BLaER1 treated with 17β-estradiol and CSF1 and Interleukin-3, amounts not matched to agents 10 nM and 100 nM (cell line): ENCODE measurements around the gene ANKS1A.

Experiments used
- H3K27ac ChIP-seq, 11 experiments: shearing (Covaris generic); formaldehyde crosslinking; 2 replicates each; pipeline ENCODE4 v1.8.1; 2022
- H3K27me3 ChIP-seq, 11 experiments: shearing (Covaris generic); formaldehyde crosslinking; 2 replicates each; pipeline ENCODE4 v1.8.1; 2022
- H3K36me3 ChIP-seq, 11 experiments: shearing (Covaris generic); formaldehyde crosslinking; 2 replicates each; pipeline ENCODE4 v1.8.1; 2022
- H3K4me1 ChIP-seq, 10 experiments: shearing (Covaris generic); formaldehyde crosslinking; 2 replicates each; pipeline ENCODE4 v1.8.1; 2022
- H3K4me2 ChIP-seq, 11 experiments: shearing (Covaris generic); formaldehyde crosslinking; 2 replicates each; pipeline ENCODE4 v1.8.1; 2022
- H3K4me3 ChIP-seq, 10 experiments: shearing (Covaris generic); formaldehyde crosslinking; 2 replicates each; pipeline ENCODE4 v1.8.1; 2022
- H3K9ac ChIP-seq, 11 experiments: shearing (Covaris generic); formaldehyde crosslinking; 2 replicates each; pipeline ENCODE4 v1.8.1; 2022
- H3K9me3 ChIP-seq, 11 experiments: shearing (Covaris generic); formaldehyde crosslinking; replicated peaks in 1 of 11; 2 replicates each; pipeline ENCODE4 v1.8.1; 2022
- H4K20me1 ChIP-seq, 11 experiments: shearing (Covaris generic); formaldehyde crosslinking; 2 replicates each; pipeline ENCODE4 v1.8.1; 2022
- Cebpa-rat ChIP-seq, 11 experiments: shearing (Covaris generic); IDR thresholded peaks; 2 replicates each; pipeline ENCODE4 v1.8.1; 2022

The ANKS1A gene

DNA sequence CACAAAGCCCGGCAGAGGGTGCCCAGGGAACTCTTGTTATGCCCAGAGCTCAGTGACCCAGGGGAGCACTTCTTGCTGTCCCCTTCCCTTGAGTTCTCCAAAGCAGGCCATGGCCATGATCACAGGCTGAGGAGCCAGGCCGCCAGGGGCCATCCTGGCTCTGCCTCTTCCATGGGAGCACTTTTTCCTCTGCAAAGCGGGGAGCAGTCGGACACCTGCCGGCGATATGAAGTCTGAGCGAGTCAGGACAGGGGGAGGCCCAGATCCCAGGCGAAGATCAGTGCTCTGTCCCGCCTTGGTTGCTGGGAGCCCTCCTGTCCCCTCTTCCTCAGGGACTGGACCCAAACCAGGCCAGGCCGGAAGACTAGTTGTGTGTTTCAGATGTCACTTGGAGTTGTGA lies 184.2 kb downstream of the ANKS1A start:
- Histone ChIP-seq H3K4me2 (no peak overlapping the region), H4K20me1 (peaks cover 0 to 14% (median 0%) of the 10 kb centered on the region in 11 experiments; a peak in 5 of 22 replicates), H3K4me3 (no peak overlapping the region), H3K9ac (no peak overlapping the region), H3K27me3 (no peaks in the 10 kb centered on the region), H3K27ac (no peak overlapping the region), H3K9me3 (no peaks in the 10 kb centered on the region), H3K36me3 (peaks cover 1 to 95% (median 33%) of the 10 kb centered on the region in 11 experiments; a peak in 20 of 22 replicates), H3K4me1 (peaks cover 0 to 3% (median 0%) of the 10 kb centered on the region in 10 experiments; a peak in 1 of 20 replicates)
- no peak for TF ChIP-seq Cebpa-rat (IDR thresholded peaks at IDR 0.05)

DNA sequence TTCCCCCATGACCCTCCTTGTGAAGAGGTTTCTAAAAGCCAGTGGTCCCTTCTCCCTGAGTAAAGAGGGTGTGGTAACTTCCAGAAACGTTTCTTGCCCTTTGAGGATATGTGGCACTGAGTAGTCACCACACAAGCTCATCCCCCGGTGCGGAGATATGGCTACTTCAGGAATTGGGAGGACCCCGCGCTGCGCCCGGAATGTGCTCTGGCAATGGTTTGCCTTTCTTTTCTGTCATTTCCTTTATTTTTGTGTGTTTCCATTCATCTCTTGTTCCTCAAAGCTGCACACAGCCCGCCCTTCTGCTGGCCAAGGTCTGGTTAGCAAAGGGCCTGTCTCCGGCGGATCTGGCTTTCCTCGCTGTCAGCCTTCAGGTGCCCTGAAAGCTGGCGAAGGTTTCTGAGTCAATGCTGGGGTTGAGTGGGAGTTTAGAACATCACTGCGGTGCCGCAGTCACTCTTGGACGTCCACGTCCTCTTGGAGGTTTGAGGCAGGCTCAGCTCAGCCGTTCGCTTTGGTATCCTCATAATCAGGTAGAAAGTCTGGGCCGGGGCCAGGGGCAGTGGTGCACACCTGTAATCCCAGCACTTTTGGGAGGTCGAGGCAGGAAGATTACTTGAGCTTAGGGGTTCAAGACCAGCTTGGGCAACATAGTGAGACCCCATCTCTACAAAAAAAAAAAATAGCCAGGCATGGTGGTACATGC lies 184.9 kb downstream of the ANKS1A start:
- Histone ChIP-seq H3K27ac (no peak overlapping the region), H3K9ac (no peak overlapping the region), H4K20me1 (peaks cover 0 to 10% (median 0%) of the 10 kb centered on the region in 11 experiments; a peak in 5 of 22 replicates), H3K27me3 (no peaks in the 10 kb centered on the region), H3K4me2 (no peak overlapping the region), H3K9me3 (no peaks in the 10 kb centered on the region), H3K36me3 (peaks cover 7 to 95% (median 40%) of the 10 kb centered on the region in 11 experiments; a peak in 21 of 22 replicates), H3K4me1 (peaks cover 0 to 3% (median 0%) of the 10 kb centered on the region in 10 experiments; a peak in 1 of 20 replicates), H3K4me3 (no peak overlapping the region)
- no peak for TF ChIP-seq Cebpa-rat (IDR thresholded peaks at IDR 0.05)

DNA sequence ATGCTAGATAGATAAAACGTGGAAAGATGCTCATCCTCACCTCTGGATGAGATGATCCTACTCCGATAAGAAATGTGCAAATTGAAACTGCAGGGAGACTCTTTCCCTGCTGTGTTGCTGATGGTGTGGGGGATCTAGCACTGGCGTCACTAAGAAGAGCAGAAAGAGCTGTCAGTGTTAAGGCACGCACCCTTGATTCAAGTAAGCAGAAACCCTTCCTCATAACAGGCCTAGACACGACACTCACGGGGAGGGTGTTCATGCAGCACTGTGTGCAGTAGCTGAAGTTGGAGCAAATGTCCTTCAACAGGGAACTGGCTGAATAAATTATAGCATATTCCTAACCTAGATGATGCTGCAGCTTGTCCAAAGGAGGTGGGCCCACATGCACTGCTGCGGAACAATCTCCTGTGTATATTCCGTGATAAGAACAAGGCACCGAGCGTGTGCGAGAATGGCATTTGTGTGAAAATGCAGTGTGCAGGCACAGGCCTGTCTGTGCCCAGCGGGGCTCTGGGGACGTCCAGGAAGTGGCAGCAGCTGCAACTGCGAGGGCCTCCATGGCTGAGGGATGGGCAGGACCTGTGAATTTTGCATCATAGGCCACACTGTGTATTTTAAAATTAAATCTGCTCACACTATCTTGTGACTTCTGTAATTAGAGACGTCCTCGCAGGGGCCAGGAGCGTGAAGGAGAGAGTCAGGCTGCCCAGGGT lies 188.1 kb downstream of the ANKS1A start:
- peaks cover 0 to 31% (median 3%) of the 10 kb centered on the region in 11 experiments; a peak in 8 of 22 replicates for H4K20me1 ChIP-seq
- no peak for TF ChIP-seq Cebpa-rat (IDR thresholded peaks at IDR 0.05)
- no peaks in the 10 kb centered on the region for H3K27me3 ChIP-seq
- H3K4me2 ChIP-seq = no peak overlapping the region
- peaks cover 11 to 97% (median 50%) of the 10 kb centered on the region in 11 experiments; a peak in 21 of 22 replicates for H3K36me3 ChIP-seq
- H3K9ac ChIP-seq = no peak overlapping the region
- no peak overlapping the region for H3K27ac ChIP-seq
- peaks cover 16 to 25% (median 19%) of the 10 kb centered on the region in 10 experiments for H3K4me1 ChIP-seq
- H3K4me3 ChIP-seq = no peak overlapping the region
- H3K9me3 ChIP-seq = no peaks in the 10 kb centered on the region

DNA sequence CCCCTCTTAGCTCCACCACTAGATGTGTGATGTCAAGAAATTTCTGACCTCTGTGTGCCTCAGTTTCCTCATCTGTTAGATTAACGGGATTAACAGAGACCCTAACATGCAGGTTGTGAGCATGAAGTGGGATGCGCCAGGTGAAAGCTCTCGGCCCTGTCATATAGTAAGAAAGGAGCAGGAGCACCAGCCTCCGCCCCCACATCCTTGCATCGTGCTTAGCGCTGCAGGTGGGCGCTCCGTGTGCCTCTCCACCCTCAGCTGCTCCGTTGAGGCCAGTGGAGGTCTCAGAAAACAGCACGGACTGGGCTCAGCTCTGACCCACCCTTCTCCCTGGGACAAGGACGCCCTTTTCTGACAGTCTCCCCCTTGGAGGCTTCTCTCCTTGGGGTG lies 188.7 kb downstream of the ANKS1A start:
- TF ChIP-seq Cebpa-rat (IDR thresholded peaks at IDR 0.05) = no peak
- H3K36me3 ChIP-seq = peaks cover 7 to 97% (median 49%) of the 10 kb centered on the region in 11 experiments; a peak in 20 of 22 replicates

DNA sequence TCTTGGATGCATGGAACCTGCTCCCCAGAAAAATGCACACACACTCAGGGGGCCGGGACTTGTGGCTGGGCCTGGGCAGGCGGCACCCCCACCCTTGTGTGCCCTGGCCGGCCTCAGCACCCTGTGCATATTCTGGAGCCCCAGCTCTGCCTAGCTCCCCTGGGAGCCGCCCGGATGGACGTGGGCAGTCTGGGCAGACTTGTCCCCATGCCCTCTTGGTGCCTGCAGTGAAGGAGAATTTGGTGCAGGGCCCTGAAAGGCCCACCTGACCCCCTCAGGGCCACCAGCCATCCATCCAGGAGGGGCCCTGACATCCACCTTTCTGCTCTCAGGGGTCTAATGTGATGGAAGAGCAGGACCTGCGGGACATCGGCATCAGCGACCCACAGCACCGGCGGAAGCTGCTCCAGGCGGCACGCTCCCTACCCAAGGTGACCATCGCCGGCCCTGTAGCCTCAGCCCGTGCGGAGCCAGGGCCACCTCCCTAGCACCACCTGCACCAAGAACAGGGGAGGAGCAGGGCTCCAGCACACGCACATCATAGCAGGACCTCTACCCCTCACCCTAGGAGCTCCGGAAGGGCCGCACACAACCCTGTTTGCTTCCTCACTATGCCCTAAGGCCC lies 189.3 kb downstream of the ANKS1A start:
- H3K9ac ChIP-seq = no peak overlapping the region; a peak in 1 of 22 replicates
- peaks cover 11 to 97% (median 50%) of the 10 kb centered on the region in 11 experiments; a peak in 21 of 22 replicates for H3K36me3 ChIP-seq
- H3K9me3 ChIP-seq = no peaks in the 10 kb centered on the region
- peaks cover 21 to 30% (median 24%) of the 10 kb centered on the region in 10 experiments for H3K4me1 ChIP-seq
- H3K4me2 ChIP-seq = no peak overlapping the region
- no peak overlapping the region for H3K4me3 ChIP-seq
- H3K27ac ChIP-seq = no peak overlapping the region; a peak in 1 of 22 replicates
- H3K27me3 ChIP-seq = no peaks in the 10 kb centered on the region
- TF ChIP-seq Cebpa-rat (IDR thresholded peaks at IDR 0.05) = no peak
- peaks cover 0 to 35% (median 3%) of the 10 kb centered on the region in 11 experiments; a peak in 7 of 22 replicates for H4K20me1 ChIP-seq

More for the DNA sequence above, 188.7 kb downstream of the ANKS1A start:
- Histone ChIP-seq H3K4me1 (peaks cover 21 to 25% (median 23%) of the 10 kb centered on the region in 10 experiments), H3K27me3 (no peaks in the 10 kb centered on the region), H3K4me2 (no peak overlapping the region), H3K9ac (no peak overlapping the region), H4K20me1 (peaks cover 0 to 35% (median 3%) of the 10 kb centered on the region in 11 experiments; a peak in 8 of 22 replicates), H3K4me3 (no peak overlapping the region), H3K9me3 (no peaks in the 10 kb centered on the region), H3K27ac (no peak overlapping the region)

DNA sequence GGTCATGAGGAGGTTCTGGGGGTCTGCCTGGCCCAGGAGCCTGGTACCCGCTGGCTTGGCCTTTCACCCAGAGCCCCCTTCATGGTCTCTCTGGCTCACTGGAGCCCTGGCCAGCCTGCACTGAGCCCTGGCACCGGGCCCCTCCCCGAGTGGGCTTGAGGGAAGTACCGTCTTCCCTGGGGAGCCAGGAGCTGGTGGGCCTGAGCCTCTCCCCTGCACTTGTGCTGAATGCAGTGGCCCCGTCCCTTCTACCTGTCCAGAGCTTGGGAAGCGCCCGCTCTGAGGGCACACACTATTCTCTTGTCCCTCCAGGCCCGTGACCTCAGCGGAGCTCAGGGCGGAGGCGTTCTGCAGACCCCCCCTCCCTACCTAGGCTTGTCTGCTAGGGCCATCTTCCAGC lies 189.8 kb downstream of the ANKS1A start:
- no peak for TF ChIP-seq Cebpa-rat (IDR thresholded peaks at IDR 0.05)
- peaks cover 17 to 97% (median 52%) of the 10 kb centered on the region in 11 experiments; a peak in 21 of 22 replicates for H3K36me3 ChIP-seq

DNA sequence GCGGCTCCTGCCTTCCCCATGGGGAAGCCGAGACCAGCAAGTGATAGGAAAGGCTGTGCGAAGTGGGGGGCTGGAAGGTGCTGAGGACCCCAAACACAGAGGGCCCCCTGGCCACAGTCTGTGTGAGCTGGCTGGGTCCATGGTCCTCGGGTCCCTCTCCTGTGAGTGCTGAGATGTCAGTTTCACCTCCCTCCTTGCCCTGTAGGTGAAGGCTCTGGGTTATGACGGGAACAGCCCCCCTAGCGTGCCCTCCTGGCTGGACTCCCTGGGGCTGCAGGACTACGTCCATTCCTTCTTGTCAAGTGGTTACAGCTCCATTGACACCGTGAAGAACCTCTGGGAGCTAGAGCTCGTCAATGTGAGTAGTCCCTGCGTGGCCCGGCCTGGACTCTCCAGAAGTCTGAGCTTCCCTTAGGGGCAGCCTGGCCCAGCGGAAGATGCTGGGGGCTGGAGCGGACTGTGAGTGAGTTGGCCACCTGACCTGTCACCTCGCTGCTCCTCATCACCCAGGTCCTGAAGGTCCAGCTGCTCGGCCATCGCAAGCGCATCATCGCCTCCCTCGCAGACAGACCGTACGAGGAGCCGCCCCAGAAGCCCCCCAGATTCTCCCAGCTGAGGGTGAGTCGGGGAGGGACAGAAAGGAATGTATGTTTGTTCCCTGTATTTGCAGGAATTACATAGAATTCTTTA lies 190.4 kb downstream of the ANKS1A start:
- TF ChIP-seq Cebpa-rat (IDR thresholded peaks at IDR 0.05) = no peak
- Histone ChIP-seq H4K20me1 (peaks cover 0 to 35% (median 3%) of the 10 kb centered on the region in 11 experiments; a peak in 7 of 22 replicates), H3K9ac (no peak overlapping the region)

More for the DNA sequence above, 189.8 kb downstream of the ANKS1A start:
- Histone ChIP-seq H3K27ac (no peak overlapping the region; a peak in 1 of 22 replicates), H3K9me3 (no peaks in the 10 kb centered on the region), H3K4me3 (no peak overlapping the region), H3K4me2 (no peak overlapping the region), H4K20me1 (peaks cover 0 to 35% (median 3%) of the 10 kb centered on the region in 11 experiments; a peak in 7 of 22 replicates), H3K9ac (no peak overlapping the region; a peak in 1 of 22 replicates), H3K4me1 (peaks cover 21 to 32% (median 24%) of the 10 kb centered on the region in 10 experiments), H3K27me3 (no peaks in the 10 kb centered on the region)

DNA sequence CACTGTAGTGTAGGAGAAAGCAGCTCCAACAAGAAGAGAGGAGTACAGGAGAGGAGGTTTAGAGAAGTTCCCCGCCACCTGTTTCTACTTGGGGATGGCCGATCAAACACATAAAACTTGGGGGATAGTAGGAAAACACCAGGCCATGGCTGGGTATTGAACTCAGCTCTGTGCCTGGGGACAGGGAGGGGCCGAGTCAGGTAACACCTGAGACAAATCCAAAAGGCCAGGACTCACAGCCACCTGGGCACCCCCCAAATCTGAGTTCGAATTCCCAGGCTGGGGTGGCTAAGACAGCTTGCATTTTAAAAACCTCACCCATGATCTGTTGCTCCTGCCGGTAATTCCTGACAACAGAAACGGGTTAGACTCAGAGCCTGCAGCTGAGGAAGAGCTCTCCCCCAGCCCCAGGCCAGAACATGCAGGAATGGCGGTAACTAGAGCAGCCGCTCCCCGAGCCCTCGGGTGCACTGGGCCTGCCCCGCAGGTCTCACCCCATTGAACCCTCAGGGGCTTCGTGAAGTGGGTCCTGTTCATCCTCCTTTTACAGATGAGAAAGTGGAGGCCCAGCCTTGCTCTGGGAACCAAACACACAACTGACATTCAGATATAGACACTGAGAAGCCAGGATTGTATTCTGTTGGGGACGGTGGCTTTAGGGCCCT lies 191.1 kb downstream of the ANKS1A start:
- Histone ChIP-seq H3K27me3 (no peaks in the 10 kb centered on the region), H3K4me2 (peak overlapping the region in 6 of 11 experiments; percentile 75 to 86 (median 82); a peak in 9 of 22 replicates), H3K9ac (peak overlapping the region in 2 of 11 experiments; percentile 43 to 60; a peak in 2 of 22 replicates), H3K4me3 (no peak overlapping the region), H4K20me1 (peaks cover 0 to 35% (median 3%) of the 10 kb centered on the region in 11 experiments; a peak in 7 of 22 replicates), H3K9me3 (no peaks in the 10 kb centered on the region), H3K4me1 (peaks cover 21 to 32% (median 24%) of the 10 kb centered on the region in 10 experiments), H3K36me3 (peaks cover 17 to 98% (median 54%) of the 10 kb centered on the region in 11 experiments; a peak in 21 of 22 replicates), H3K27ac (no peak overlapping the region)
- no peak for TF ChIP-seq Cebpa-rat (IDR thresholded peaks at IDR 0.05)

More for the DNA sequence above, 190.4 kb downstream of the ANKS1A start:
- Histone ChIP-seq H3K4me2 (no peak overlapping the region), H3K27ac (no peak overlapping the region), H3K4me1 (peaks cover 21 to 32% (median 24%) of the 10 kb centered on the region in 10 experiments), H3K27me3 (no peaks in the 10 kb centered on the region), H3K36me3 (peaks cover 17 to 97% (median 53%) of the 10 kb centered on the region in 11 experiments; a peak in 21 of 22 replicates), H3K4me3 (no peak overlapping the region), H3K9me3 (no peaks in the 10 kb centered on the region)
